Sciatic nerve (tissue), 2 donors: ENCODE data around the gene SLC2A8. TPM values are rescaled to one million over a fixed set of nuclear protein-coding genes. Genes with fewer than 3 reads are reported as not detected.

Experiments used
- ATAC-seq: fragments of 200-7000 bp; cut with Tn5 transposase; one replicate; pipeline ENCODE4 v1.9.1; 2020; ENCODE audit warnings: mild to moderate bottlenecking, moderate library complexity
- DNase-seq: peaks from one replicate; pipeline ENCODE4 v3.0.0-alpha.2; 2020; ENCODE audit warnings: low spot score
- intact Hi-C: fragments of 100-400 bp; cut with DNase I; formaldehyde crosslinking; loops from one replicate; pipeline ENCODE4 v1.14.2; 2022
- total RNA-seq: library from RNA; stranded (reverse); fragmentation: NEBNext Ultra II Directional; extraction: Animal tissue kit (Norgen Biotek cat#: 25700); gene quantifications from one replicate; pipeline ENCODE4 v1.2.1, GENCODE V29; 2021
- donor health status: DM: no; HTN: no; CAD: no.
- donor health status: DM: no; HTN: no; CAD: no.

SLC2A8 gene
- total RNA-seq, 1 donor from 2014 or later = 22.5 TPM

GRCh38 chr9:127370672-127371648 is 26.0 kb upstream of the SLC2A8 start:
- ATAC-seq = no peak
- DNase-seq = no peak
- intact Hi-C loops = no loop called here

GRCh38 chr9:127380479-127380878 is 16.5 kb upstream of the SLC2A8 start:
- no peak for ATAC-seq
- no peak for DNase-seq
- intact Hi-C loops = no loop called here

GRCh38 chr9:127382541-127382940 is 14.4 kb upstream of the SLC2A8 start:
- DNase-seq (no peak), ATAC-seq (no peak)
- intact Hi-C loops = no loop called here

GRCh38 chr9:127384016-127384730 is 12.8 kb upstream of the SLC2A8 start:
- intact Hi-C loops = no loop called here
- DNase-seq (no peak), ATAC-seq (no peak)

GRCh38 chr9:127384901-127385300 is 12.1 kb upstream of the SLC2A8 start:
- intact Hi-C loops = no loop called here
- ATAC-seq (no peak), DNase-seq (no peak)

- DNase-seq (no peak), ATAC-seq (no peak)
- intact Hi-C loops = no loop called here
Observed at GRCh38 chr9:127386249-127386648, 10.7 kb upstream of the SLC2A8 start.

- ATAC-seq (no peak), DNase-seq (no peak)
- intact Hi-C loops = no loop called here
Observed at GRCh38 chr9:127386981-127387380, 10.0 kb upstream of the SLC2A8 start.

GRCh38 chr9:127388037-127388855 is 8.7 kb upstream of the SLC2A8 start:
- ATAC-seq (peak; percentile 98), DNase-seq (peak; percentile 79)
- intact Hi-C loops = no loop called here

GRCh38 chr9:127388856-127389238 is 8.1 kb upstream of the SLC2A8 start:
- intact Hi-C loops = no loop called here
- peak; percentile 27 for ATAC-seq
- no peak for DNase-seq

GRCh38 chr9:127389381-127390247 is 7.4 kb upstream of the SLC2A8 start:
- ATAC-seq = no peak
- DNase-seq = no peak
- intact Hi-C loops = no loop called here

GRCh38 chr9:127390248-127390545 is 6.8 kb upstream of the SLC2A8 start:
- no peak for ATAC-seq
- no peak for DNase-seq
- intact Hi-C loops = no loop called here

- intact Hi-C loops = no loop called here
- ATAC-seq (no peak), DNase-seq (no peak)
Observed at GRCh38 chr9:127390563-127390962, 6.4 kb upstream of the SLC2A8 start.

- DNase-seq (no peak), ATAC-seq (no peak)
- intact Hi-C loops = no loop called here
Observed at GRCh38 chr9:127392166-127392565, 4.8 kb upstream of the SLC2A8 start.

GRCh38 chr9:127392976-127393375 is 4.0 kb upstream of the SLC2A8 start:
- intact Hi-C loops = no loop called here
- DNase-seq = no peak
- ATAC-seq = no peak

- ATAC-seq (no peak), DNase-seq (no peak)
- intact Hi-C loops = no loop called here
Observed at GRCh38 chr9:127393645-127394044, 3.3 kb upstream of the SLC2A8 start.

- ATAC-seq = no peak
- no peak for DNase-seq
- intact Hi-C loops = no loop called here
Observed at GRCh38 chr9:127395497-127396252, 1.3 kb upstream of the SLC2A8 start.

GRCh38 chr9:127396253-127396807 is 639 bp upstream of the SLC2A8 start:
- DNase-seq (no peak), ATAC-seq (no peak)
- intact Hi-C loops = no loop called here
